HepG2 (cell line): ENCODE measurements around the gene E2F8. TPM values are rescaled to one million over a fixed set of nuclear protein-coding genes. Genes with fewer than 3 reads are reported as not detected.

Experiments used
- ATAC-seq: fragments of 200-7000 bp; cut with Tn5 transposase; 3 replicates; pipeline ENCODE4 v1.9.1; 2020; ENCODE audit warnings: mild to moderate bottlenecking, moderate library complexity
- BruUV-seq: library from RNA; stranded (reverse); fragments of 400-500 nt; replicated peaks from 2 replicates; lab custom pipeline; 2021; lab: Mats Ljungman, UMichigan
- CTCF ChIA-PET: fragments of 300-600 bp; formaldehyde crosslinking; extraction: SDS; loops from one replicate; lab custom pipeline; 2021; ENCODE audit warnings: low total read pairs, inconsistent platforms, low intra/inter-chr PET ratio; lab: Yijun Ruan, JAX
- POLR2A ChIA-PET: fragments of 350-600 bp; sonication (Branson Sonifier 250); formaldehyde crosslinking; loops from one replicate; lab custom pipeline; 2020; ENCODE audit warnings: antibody characterized with exemption, inconsistent platforms; lab: Yijun Ruan, JAX
- DNase-seq: peaks from one replicate; pipeline ENCODE4 v3.0.0-alpha.2; 2015; ENCODE audit warnings: low spot score
- FAIRE-seq: peaks from 3 replicates; lab custom pipeline; 2011; peaks lifted over from hg19 to GRCh38; lab: Jason Lieb, UNC
- H2AFZ ChIP-seq: one replicate; pipeline ENCODE4 v1.6.1; 2011; ENCODE audit warnings: low read length, inconsistent platforms
- H3K27ac ChIP-seq: fragments of 300-600 bp; 3 replicates; pipeline ENCODE4 v1.8.0; 2011; ENCODE audit warnings: mixed run types, mild to moderate bottlenecking, mixed read lengths, low read length, inconsistent platforms; ENCODE audit not compliant: insufficient read depth; ENCODE audit errors: extremely low read length
- H3K27me3 ChIP-seq, 2 experiments: fragments of 200-600 bp in 1 of 2; 2 replicates in 1 of 2; 3 replicates in 1 of 2; pipeline versions ENCODE4 v1.6.0 to v1.8.0; 2011; ENCODE audit warnings: low read length in 2 of 2, mild to moderate bottlenecking in 2 of 2, moderate library complexity in 2 of 2, inconsistent platforms in 1 of 2; ENCODE audit not compliant: insufficient read depth in 2 of 2, control insufficient read depth in 1 of 2
- H3K36me3 ChIP-seq, 2 experiments: fragments of 200-600 bp in 1 of 2; replicated peaks in 1 of 2; 2 replicates in 1 of 2; 3 replicates in 1 of 2; pipeline versions ENCODE4 v1.5.1 to v1.8.0; 2011; ENCODE audit warnings: low read length in 2 of 2, inconsistent platforms in 1 of 2; ENCODE audit not compliant: insufficient read depth in 2 of 2, control insufficient read depth in 1 of 2
- H3K4me1 ChIP-seq: 2 replicates; pipeline ENCODE4 v1.5.1; 2012; ENCODE audit warnings: low read length, inconsistent platforms; ENCODE audit not compliant: insufficient read depth
- H3K4me2 ChIP-seq: 2 replicates; pipeline ENCODE4 v1.6.0; 2011; ENCODE audit warnings: low read depth, low read length, inconsistent platforms
- H3K4me3 ChIP-seq, 3 experiments: fragments of 200-600 bp in 1 of 3; sonication (generic), shearing (Covaris generic) in 1 of 3; replicated peaks in 1 of 3; 2 replicates each; pipeline ENCODE4 v1.5.1; 2011 to 2016; ENCODE audit warnings: low read length in 3 of 3, inconsistent platforms in 2 of 3, low read depth in 2 of 3, mild to moderate bottlenecking in 2 of 3, control low read depth in 1 of 3, mixed read lengths in 1 of 3; ENCODE audit not compliant: insufficient read depth in 1 of 3
- H3K79me2 ChIP-seq: one replicate; pipeline ENCODE4 v1.6.1; 2011; ENCODE audit warnings: low read length, inconsistent platforms; ENCODE audit not compliant: insufficient read depth
- H3K9ac ChIP-seq: 2 replicates; pipeline ENCODE4 v1.6.0; 2011; ENCODE audit warnings: mild to moderate bottlenecking, low read depth, low read length, inconsistent platforms; ENCODE audit not compliant: insufficient read depth
- H3K9me3 ChIP-seq: 2 replicates; pipeline ENCODE4 v1.5.1; 2012; ENCODE audit warnings: mild to moderate bottlenecking, low read length
- H4K20me1 ChIP-seq: 2 replicates; pipeline ENCODE4 v1.6.0; 2011; ENCODE audit warnings: inconsistent platforms, mild to moderate bottlenecking, low read length, moderate library complexity; ENCODE audit not compliant: insufficient read depth
- ATF4 ChIP-seq, 2 experiments: fragments of 450-650 bp in 1 of 2; sonication (generic) in 1 of 2; formaldehyde crosslinking; IDR thresholded peaks; 2 replicates each; pipeline versions ENCODE4 v1.5.0 to v1.8.0; 2020 to 2022; ENCODE audit warnings: mild to moderate bottlenecking in 1 of 2, missing genetic modification reagents in 1 of 2
- CBX2 ChIP-seq, 2 experiments: fragments of 200-600 bp in 1 of 2; sonication (generic); formaldehyde crosslinking in 1 of 2; IDR thresholded peaks; 2 replicates each; pipeline versions ENCODE4 v1.7.0 to v1.8.1; 2018 to 2022; ENCODE audit warnings: low read depth in 2 of 2, low read length in 1 of 2, mild to moderate bottlenecking in 1 of 2, missing genetic modification reagents in 1 of 2
- HIC2 ChIP-seq: sonication (generic); formaldehyde crosslinking; IDR thresholded peaks from 2 replicates; pipeline ENCODE4 v1.9.0; 2022; ENCODE audit warnings: low read depth, missing genetic modification reagents
- HMGXB3 ChIP-seq: sonication (generic); formaldehyde crosslinking; IDR thresholded peaks from 2 replicates; pipeline ENCODE4 v1.4.0; 2020; ENCODE audit warnings: missing genetic modification reagents, borderline replicate concordance
- POGZ ChIP-seq: sonication (generic); formaldehyde crosslinking; IDR thresholded peaks from 2 replicates; pipeline ENCODE4 v1.4.0; 2020; ENCODE audit warnings: mild to moderate bottlenecking, missing genetic modification reagents
- SMARCE1 ChIP-seq: fragments of 450-650 bp; IDR thresholded peaks from 2 replicates; pipeline ENCODE4 v1.6.1; 2017; ENCODE audit warnings: borderline replicate concordance
- SRSF1 ChIP-seq: fragments of 200-400 bp; formaldehyde crosslinking; optimal IDR thresholded peaks from 2 replicates; pipeline ENCODE3; 2017; ENCODE audit warnings: mild to moderate bottlenecking, low read depth, low read length, moderate library complexity
- UBTF ChIP-seq: sonication (generic); formaldehyde crosslinking; IDR thresholded peaks from 2 replicates; pipeline ENCODE4 v1.4.0; 2020; ENCODE audit warnings: mild to moderate bottlenecking, missing genetic modification reagents
- ZNF333 ChIP-seq: sonication (generic); formaldehyde crosslinking; IDR thresholded peaks from 2 replicates; pipeline ENCODE4 v1.4.0; 2020; ENCODE audit warnings: mild to moderate bottlenecking, missing genetic modification reagents, borderline replicate concordance
- ZNF382 ChIP-seq: sonication (generic); formaldehyde crosslinking; IDR thresholded peaks from 2 replicates; pipeline ENCODE4 v1.5.0; 2020; ENCODE audit warnings: missing genetic modification reagents, mild to moderate bottlenecking, borderline replicate concordance
- ZNF549 ChIP-seq: sonication (generic); formaldehyde crosslinking; IDR thresholded peaks from 2 replicates; pipeline ENCODE4 v1.5.0; 2020; ENCODE audit warnings: missing genetic modification reagents
- ZNF740 ChIP-seq: sonication (generic); formaldehyde crosslinking; IDR thresholded peaks from 2 replicates; pipeline ENCODE4 v1.4.0; 2020; ENCODE audit warnings: missing genetic modification reagents
- ZNF790 ChIP-seq: sonication (generic); formaldehyde crosslinking; IDR thresholded peaks from 2 replicates; pipeline ENCODE4 v1.8.0; 2022; ENCODE audit warnings: missing genetic modification reagents, mild to moderate bottlenecking, borderline replicate concordance
- WGBS: methylation state at CpG from one replicate; pipeline ENCODE4 v1.1.6; 2017; ENCODE audit warnings: low lambda C conversion rate; 5-methylcytosine and 5-hydroxymethylcytosine counted together
- in situ Hi-C: cut with HindIII; loops from 2 replicates; pipeline ENCODE4 v1.10.0; 2017; ENCODE audit warnings: low pct_unique_long_range_greater_than_20kb; ENCODE audit not compliant: extremely low pct_ligation_motif_present
- intact Hi-C: fragments of 100-400 bp; cut with micrococcal nuclease; formaldehyde crosslinking; loops from one replicate; pipeline ENCODE4 v1.10.0; 2022; ENCODE audit not compliant: unreplicated experiment
- polyA plus RNA-seq, 8 experiments: library from polyadenylated mRNA; depleted of rRNA in 3 of 8; stranded (reverse) in 7 of 8; unstranded in 1 of 8; fragments of >200 nt; fragmentation: Illumina TruSeq in 4 of 8; extraction: Trizol in 4 of 8; gene quantifications; 2 replicates each; pipeline versions ENCODE4 v1.2.1 to v1.2.3, GENCODE V29; 2011 to 2016; ENCODE audit warnings: low read depth in 4 of 8, missing spikeins in 1 of 8, mixed read lengths in 1 of 8; ENCODE audit not compliant: insufficient read depth in 1 of 8
- total RNA-seq, 5 experiments: library from RNA; depleted of rRNA; stranded (reverse); fragments of >200 nt; fragmentation: Illumina TruSeq; extraction: Trizol; gene quantifications; 2 replicates each; pipeline ENCODE4 v1.2.3, GENCODE V29; 2016; ENCODE audit warnings: low read depth in 1 of 5

Gene E2F8
- total and polyA plus RNA-seq, 2 of the 13 experiments (the other 11 are each of a cell fraction or from before 2014, with no cell fraction given) = 3.3 to 8.9 TPM

- Histone ChIP-seq H3K27me3 (no peaks in the 10 kb centered on the region; a peak in 1 of 5 replicates), H3K4me3 (no peak overlapping the region), H3K79me2 (peaks cover 5% of the 10 kb centered on the region), H3K36me3 (peaks cover 4 to 24% of the 10 kb centered on the region in 2 experiments), H3K27ac (no peak overlapping the region), H3K4me1 (peaks cover 24% of the 10 kb centered on the region), H3K4me2 (no peak overlapping the region), H2AFZ (no peak overlapping the region), H4K20me1 (no peaks in the 10 kb centered on the region), H3K9ac (no peak overlapping the region), H3K9me3 (no peaks in the 10 kb centered on the region)
- no TSS peak for BruUV-seq
- ChIA-PET CTCF (no interaction called here), POLR2A (no interaction called here)
- intact Hi-C loops (no loop called here), in situ Hi-C loops (no loop called here)
- 97% methylated on average over 5 of the region's 5 CpGs for WGBS
- FAIRE-seq (no peak), DNase-seq (no peak), ATAC-seq (no peak)
- TF ChIP-seq UBTF (no peak), ZNF333 (CRISPR knock-in tag) (no peak), ZNF740 (no peak), POGZ (CRISPR knock-in tag) (no peak), SMARCE1 (no peak), SRSF1 (no peak), ZNF382 (no peak), ZNF549 (no peak), CBX2 (IDR thresholded peaks at IDR 0.05; ENCODE audit: low read depth, low read length) (no peak), CBX2 (CRISPR knock-in tag; IDR thresholded peaks at IDR 0.05; ENCODE audit: low read depth) (no peak), HIC2 (no peak), ZNF790 (CRISPR knock-in tag) (no peak), HMGXB3 (CRISPR knock-in tag) (no peak), ATF4 (CRISPR knock-in tag; IDR thresholded peaks at IDR 0.05) (no peak)
Measured at GRCh38 chr11:19234231-19234817, 6.4 kb downstream of the E2F8 start.
